ENCODE data around the gene PLK2.

Gene PLK2

DNA sequence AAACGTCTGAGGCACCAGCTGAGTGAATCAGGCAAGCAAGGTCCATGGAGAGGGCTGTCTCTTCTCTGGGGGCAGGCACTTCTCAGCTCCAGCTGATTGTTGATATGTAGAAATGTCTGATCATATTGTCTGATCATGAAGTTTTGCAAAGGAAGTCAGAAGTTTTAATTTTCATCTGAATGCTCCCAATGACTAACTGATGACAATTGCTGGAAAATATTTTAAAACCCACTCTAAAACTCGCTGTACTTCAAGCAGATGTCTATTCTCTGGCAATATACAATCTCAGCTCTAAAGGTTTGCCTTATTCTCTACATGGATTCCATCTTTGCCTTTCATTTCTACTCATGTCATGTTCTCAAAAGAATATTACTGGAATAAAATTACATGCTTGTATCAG is 12.7 kb downstream of the PLK2 start:
- FAIRE-seq = no peak

DNA sequence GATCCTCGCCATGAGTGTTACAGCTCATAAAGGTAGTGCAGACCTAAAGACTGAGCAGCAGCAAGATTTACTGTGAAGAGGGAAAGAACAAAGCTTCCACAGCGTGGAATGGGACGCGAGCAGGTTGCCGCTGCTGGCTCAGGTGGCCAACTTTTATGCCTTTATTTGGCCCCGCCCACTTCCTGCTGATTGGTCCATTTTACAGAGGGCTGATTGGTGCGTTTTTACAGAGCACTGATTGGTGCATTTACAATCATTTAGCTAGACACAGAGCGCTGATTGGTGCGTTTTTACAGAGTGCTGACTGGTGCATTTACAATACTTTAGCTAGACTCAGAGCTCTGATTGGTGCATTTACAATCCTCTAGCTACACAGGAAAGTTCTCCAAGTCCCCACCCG is 13.9 kb downstream of the PLK2 start:
- no peak for FAIRE-seq

DNA sequence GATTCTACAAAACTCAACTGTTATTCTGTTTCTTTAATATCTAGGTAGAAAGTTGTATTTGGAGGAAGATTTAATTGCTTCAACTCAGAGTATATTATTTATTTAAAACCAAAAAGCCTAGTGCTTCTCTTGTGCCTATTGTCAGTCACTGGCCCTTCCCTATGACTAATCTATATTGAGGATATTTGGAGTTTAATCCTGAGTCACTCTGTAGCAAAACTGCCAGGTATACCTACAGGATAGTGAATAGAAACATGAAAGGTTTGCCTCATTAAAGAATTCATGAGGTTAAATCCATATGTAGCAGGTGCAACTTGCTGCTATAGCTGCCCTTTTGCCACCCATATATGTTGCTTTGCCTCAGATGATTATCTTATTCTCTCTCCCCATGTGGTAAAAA is 15.1 kb downstream of the PLK2 start:
- FAIRE-seq = no peak

DNA sequence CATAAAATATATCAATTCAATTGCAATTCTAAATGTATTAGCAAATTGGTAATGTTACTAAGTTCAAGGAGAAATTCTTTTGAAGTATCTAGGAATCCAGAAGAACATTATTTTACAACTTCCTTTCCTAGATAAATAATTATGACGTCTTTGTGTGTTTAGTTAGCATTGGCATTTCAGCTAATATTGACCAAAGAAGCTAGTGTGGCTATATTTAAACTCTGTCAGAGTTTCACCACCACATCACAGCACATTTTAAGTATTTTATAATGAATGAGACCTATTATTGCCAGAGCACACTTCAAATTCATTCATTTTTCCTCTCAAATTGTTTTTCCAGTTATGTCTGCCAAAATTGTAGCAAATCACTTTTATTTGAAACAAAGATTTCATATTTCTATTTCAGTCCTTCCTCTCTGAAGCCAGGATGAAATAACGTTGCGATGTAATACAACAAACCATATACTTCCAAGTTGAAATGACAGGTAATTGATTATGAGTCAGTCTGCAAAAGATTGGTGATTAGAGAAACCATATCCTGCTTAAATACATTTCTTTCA is 18.9 kb downstream of the PLK2 start:
- no peak for FAIRE-seq

DNA sequence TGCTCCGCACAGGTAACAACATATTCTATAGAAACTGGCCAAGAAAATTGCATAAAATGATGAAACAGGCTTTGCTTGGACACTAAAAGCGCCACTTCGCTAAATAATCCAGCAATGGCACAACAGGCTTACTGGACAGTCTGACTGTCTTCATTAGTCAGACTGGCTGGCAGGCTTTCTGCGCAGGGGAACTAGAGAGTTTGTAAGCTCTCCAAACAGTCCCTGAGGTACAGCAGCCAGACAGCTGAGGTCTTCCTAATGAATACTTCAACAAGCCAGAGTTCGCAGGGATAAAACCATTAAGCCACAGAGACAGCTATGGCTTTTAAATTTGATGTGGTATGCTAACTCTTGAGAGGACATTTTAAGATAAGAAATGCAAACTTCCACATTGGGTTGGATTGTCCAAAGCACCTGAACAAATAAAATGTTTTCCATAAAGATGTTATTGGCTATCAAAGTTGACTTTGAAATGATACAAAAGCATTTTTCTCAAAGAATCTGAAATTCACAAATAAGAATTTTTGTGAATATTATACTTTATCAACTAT is 20.7 kb downstream of the PLK2 start:
- FAIRE-seq = no peak

DNA sequence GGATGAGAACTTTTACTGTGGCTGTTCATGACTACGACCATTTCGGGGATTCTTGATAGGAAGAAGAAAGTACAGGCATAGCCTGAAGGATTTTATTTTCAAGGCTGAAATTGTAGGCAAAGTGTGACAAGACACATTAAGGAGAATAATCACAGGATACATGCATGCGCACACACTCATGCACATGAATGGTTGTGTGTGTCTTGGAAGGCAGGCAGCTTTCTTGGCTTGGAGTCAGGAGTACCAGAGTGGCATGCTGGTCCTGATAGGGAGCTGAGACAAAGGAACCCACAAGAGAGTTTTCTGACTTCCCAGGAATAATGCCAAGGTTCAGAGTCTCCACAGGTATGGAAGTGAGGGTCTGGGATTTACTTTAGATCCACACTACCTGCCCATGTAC is 22.2 kb downstream of the PLK2 start:
- no peak for FAIRE-seq

DNA sequence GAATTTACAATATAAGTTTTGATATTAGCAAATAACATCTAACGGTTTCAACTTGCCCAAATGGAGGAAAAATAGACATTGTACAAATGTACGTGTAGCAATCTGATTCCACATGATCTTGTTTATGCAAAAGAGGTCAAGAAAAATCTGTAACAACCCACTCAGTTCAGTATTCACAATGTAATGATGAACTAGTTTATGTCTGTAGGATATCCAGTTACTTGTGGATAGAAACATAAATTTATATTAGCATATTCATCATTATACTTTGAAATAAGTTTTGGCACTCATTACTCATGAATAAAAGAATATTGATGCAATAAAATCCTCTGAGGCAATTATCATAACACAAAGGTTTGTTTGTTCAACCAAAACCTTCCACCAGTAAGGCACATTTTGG is 28.1 kb downstream of the PLK2 start:
- no peak for FAIRE-seq

DNA sequence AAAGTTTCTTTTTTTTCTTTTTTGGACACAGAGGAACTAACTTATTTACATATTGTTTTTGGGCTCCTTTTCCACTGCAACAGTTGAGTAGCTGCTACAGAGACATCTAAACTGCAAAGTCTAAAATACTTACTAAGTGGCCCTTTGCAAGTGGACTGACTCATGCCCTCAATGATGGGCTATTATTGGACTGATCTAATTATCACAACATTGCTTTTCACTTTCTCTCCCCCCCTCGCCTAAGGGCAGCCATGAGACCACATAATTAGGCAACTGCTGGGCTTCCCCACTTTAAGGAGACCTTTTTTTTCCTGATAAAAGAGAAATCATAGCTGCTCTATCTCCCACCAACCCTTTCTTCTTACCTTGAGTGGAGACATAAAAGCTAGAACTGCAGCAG is 47.0 kb downstream of the PLK2 start:
- FAIRE-seq = no peak

DNA sequence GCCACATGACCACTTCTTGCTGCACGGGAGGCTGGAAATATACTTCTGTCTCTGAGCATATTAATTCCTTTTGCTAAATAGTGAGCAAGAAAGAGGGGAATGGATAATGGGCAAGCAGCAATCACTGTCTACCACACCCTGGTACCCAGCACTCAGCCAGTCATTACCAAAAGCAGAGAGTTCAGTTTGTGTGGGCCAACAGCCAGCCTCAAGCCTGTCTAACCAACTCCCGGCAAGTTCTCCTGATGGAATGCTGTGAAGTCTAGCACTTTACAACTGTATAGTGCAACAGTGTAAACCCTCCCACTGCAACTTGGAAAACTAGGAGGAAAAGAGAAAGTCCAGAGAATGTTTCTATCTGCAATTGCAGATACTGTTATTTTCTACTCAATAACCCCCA is 47.8 kb downstream of the PLK2 start:
- no peak for FAIRE-seq

DNA sequence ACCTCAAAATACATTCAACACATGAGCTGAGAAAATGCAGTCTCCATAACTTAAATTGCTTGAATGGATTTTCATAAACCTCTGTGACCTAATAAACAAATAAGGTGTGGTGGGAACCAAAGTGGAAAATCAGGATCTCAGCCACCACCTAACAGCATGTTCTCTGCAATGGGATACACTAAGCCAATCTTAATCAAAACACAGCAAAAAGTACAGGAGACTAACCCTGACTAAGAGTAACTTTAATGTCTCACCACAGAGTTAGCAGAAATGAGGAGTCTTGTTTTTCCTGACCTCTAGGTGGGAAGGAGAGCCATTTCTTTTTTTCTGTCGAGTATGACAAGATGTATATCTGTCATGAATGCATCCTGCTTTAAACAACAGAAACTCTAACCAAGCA is 48.5 kb downstream of the PLK2 start:
- no peak for FAIRE-seq

DNA sequence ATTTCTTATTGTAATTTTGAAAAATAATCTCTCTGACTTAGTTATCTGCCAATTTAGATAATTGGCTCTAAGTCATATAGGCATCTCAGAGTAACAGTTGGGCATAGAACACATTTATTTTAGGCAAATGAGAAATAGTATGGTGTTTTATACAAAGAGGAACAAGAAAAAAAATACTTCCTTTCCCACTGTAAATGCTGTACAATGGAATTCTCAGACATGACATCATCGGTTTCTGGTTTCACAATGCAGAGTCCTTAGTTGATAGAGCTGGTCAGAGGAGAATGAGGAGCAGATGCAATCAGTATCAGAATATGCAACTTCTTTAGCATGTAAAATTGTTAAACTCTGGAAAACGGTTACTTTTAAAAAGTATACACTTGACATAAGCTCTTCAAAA is 49.4 kb downstream of the PLK2 start:
- no peak for FAIRE-seq

DNA sequence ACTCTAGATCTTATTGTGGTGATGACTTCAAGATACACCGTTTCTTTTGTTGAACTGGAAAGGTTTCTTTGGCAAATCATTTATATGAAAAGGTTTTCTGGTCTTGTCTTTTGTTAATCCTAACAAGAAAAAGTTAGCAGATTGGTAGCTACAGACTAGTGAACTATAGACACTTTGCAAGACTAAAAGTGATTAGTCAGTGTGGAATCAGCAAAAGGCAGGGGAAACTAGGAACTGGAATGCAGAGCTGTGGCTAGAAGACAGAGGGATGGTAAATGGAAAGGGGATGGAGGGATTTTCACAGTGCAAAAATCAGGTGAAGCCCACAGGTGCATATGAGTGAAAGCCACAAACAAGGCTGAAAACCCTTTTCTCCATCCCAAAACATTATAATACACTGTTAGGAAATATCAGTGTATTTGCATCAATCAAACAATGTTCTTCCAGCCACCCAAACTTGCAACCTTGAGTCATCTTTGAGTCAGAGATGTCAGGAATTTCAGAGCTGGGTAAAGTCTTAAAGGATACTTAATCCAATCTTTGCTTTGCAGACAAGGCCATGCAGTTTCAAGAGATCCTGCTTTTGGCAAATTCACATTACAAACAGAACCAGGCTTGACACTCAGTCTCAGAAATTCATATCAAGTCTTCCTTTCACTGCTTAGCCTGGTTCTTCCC is 52.7 kb downstream of the PLK2 start:
- FAIRE-seq = no peak

DNA sequence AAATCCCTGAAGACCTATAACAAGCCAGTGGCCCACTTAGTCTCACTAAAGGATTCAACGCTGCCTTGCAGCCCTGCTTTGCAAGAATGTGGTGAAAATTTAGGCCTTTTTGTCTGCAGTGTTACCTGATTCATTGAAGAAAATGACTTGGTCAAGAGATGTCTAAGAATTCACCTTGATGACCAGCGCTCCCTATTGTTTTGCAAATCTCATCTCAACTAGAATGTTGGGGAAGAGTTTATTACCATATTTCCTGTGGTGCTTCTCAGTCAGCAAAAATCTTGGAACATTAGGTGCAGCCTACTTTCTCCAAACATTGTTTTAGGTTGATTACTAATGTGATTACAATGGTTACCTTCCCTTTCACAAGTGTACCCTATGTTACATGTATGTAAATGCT is 53.5 kb downstream of the PLK2 start:
- no peak for FAIRE-seq

DNA sequence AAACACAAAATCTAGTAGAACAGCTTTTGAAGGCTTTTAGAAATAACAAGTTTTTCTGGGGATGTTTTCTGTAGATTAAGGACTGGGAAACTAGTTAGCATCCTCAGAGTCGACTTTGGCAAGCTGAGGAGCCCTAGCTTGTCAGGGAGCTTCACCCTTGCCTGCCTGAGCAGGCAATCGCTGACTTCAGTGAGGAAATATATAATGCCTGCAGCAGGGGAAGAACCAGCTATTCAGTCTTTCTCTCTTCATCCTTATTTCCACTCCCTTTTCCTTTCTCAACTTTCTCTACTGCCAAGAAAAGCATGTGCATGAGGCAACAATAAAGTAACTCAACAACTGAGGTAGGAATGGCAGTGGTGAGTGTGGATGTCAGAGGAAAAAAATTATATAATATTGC is 54.7 kb downstream of the PLK2 start:
- FAIRE-seq = no peak

DNA sequence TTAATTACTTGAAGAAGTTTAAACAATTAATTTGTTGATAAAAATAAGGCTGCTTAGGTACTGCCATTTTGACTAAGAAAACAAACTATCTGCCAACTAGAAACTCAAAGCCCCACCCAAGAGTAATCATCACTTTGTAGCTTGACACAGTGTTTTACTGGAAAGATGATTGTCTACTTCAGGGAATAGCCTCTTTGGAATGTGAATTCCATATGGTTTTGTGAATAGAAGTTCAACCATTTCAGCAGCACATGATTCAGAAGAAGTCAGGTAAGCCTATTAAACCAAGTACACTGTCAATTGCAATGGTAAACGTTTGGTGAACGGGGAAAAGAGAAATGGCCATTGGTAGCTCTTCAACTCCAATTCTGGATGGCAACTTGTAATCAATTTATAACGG is 55.2 kb downstream of the PLK2 start:
- FAIRE-seq = no peak
